SK-N-MC (cell line): Measurements from ENCODE around the gene MRPL19.
A peak's percentile ranks its signal among the peaks of the same experiment; 100 is the strongest.

Experiments used
- DNase-seq: peaks from one replicate; pipeline ENCODE4 v3.0.0-alpha.2; 2011; ENCODE audit warnings: low read depth, low spot score
- H3K27ac ChIP-seq: fragments of 200-600 bp; sonication (generic); 2 replicates; pipeline ENCODE4 v1.5.1; 2016; ENCODE audit warnings: mixed run types
- H3K36me3 ChIP-seq: fragments of 200-600 bp; sonication (generic); 2 replicates; pipeline ENCODE4 v1.6.1; 2017; ENCODE audit warnings: antibody characterized with exemption, low read length, mixed read lengths; ENCODE audit not compliant: insufficient read depth
- H3K4me3 ChIP-seq: fragments of 200-600 bp; sonication (generic); 2 replicates; pipeline ENCODE4 v1.5.1; 2016
- H3K9ac ChIP-seq: fragments of 200-600 bp; sonication (generic); 2 replicates; pipeline ENCODE4 v1.8.0; 2017; ENCODE audit warnings: mixed run types, mixed read lengths; ENCODE audit not compliant: insufficient read length
- H3K9me3 ChIP-seq: fragments of 200-600 bp; sonication (generic); 2 replicates; pipeline ENCODE4 v1.6.1; 2017; ENCODE audit warnings: low read depth, mild to moderate bottlenecking, antibody characterized with exemption, low read length, moderate library complexity, mixed read lengths
- EZH2 ChIP-seq: fragments of 200-600 bp; sonication (generic); IDR thresholded peaks from one replicate; pipeline ENCODE4 v1.6.1; 2017; ENCODE audit warnings: antibody characterized with exemption
- FOXP2 ChIP-seq: optimal IDR thresholded peaks from 2 replicates; pipeline ENCODE3; 2011; ENCODE audit warnings: mild to moderate bottlenecking, moderate library complexity; ENCODE audit not compliant: insufficient read depth; ENCODE audit errors: extremely low read length, control extremely low read depth
- POLR2AphosphoS5 ChIP-seq: IDR thresholded peaks from 2 replicates; pipeline ENCODE4 v1.6.1; 2012; ENCODE audit warnings: mild to moderate bottlenecking, low read depth, low read length, borderline replicate concordance

The MRPL19 gene

DNA sequence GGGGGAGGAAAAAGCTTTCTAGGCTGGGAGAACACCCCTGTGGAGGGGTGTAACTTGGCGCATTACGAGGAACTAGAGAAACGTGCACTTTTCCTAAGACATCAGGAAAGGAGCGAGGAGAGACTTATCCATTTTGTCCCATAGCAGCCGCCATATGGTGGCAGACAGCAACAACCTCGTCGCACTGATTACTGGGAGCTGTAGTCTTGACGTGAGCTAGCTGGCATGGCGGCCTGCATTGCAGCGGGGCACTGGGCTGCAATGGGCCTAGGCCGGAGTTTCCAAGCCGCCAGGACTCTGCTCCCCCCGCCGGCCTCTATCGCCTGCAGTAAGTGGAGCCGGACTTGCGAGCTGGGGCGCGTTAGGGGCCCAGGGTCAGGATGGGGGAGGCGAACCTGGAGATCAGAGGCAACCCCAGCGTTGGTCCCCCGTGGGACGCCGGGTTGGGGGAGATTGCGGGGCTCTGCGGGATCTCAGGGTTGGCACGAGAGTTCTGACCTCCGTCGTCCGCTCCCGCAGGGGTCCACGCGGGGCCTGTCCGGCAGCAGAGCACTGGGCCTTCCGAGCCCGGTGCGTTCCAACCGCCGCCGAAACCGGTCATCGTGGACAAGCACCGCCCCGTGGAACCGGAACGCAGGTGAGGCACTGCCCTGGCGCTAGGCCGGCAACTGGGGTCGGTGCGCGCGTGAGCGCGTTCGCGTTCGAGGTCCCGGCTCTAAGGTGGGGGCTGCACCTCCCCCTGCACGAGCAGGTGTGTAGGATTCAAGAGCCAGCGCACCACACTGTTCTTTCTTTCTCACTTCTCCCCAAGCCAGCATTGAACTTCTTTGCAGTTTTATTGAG, at the start of gene MRPL19:
MRPL19 (plus strand) TSS at position 201 of the 843 bp plus-strand sequence; CDS start at position 226, 25 bp downstream.
- Histone ChIP-seq H3K9ac (peak within 1 kb of the TSS; percentile 95), H3K4me3 (peak within 1 kb of the TSS; percentile 97), H3K9me3 (no peaks in the 10 kb centered on the region; the same call in 1 of the 2 replicates), H3K27ac (peak within 1 kb of the TSS; percentile 33; the same call in 1 of the 2 replicates), H3K36me3 (peaks cover 39% of the 10 kb centered on the region)
- TF ChIP-seq EZH2 (no peak), FOXP2 (peak; percentile 93), POLR2AphosphoS5 (peak; percentile 81)
- peak; percentile 81 for DNase-seq

DNA sequence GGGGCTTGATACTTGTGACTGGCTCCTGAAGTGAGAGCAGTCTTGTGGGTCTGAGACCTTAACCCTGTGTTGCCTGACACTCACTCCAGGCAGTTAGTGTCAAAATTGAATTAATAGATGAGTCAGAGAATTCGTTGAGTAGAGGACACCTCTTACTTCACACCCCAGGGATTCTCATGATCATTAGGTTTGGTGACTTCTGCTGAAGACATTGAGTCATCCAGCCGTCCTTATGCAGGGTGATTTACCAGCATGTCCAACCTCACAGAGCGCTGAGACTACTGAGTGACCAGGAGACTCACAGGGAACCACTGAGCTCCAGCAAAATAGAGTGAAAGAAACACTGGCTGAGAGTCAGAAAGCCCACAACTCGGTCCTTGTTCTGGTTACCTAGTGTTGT, 49.8 kb upstream of the MRPL19 start:
- TF ChIP-seq EZH2 = no peak
- no peak for TF ChIP-seq FOXP2
- no peak for TF ChIP-seq POLR2AphosphoS5
- Histone ChIP-seq H3K27ac (no peak overlapping the region), H3K4me3 (no peak overlapping the region), H3K9me3 (no peaks in the 10 kb centered on the region), H3K36me3 (no peaks in the 10 kb centered on the region), H3K9ac (no peak overlapping the region)
- no peak for DNase-seq

- Histone ChIP-seq H3K36me3 (no peaks in the 10 kb centered on the region), H3K27ac (no peak overlapping the region), H3K4me3 (no peak overlapping the region), H3K9ac (no peak overlapping the region), H3K9me3 (no peaks in the 10 kb centered on the region)
- no peak for DNase-seq
- TF ChIP-seq FOXP2 (no peak), POLR2AphosphoS5 (no peak), EZH2 (no peak)
These were observed 48.6 kb upstream of the MRPL19 start for GRCh38 chr2:75597949-75598348.

GRCh38 chr2:75598589-75599155, 47.9 kb upstream of the MRPL19 start:
- Histone ChIP-seq H3K27ac (no peak overlapping the region), H3K9ac (no peak overlapping the region), H3K36me3 (no peaks in the 10 kb centered on the region), H3K4me3 (no peak overlapping the region), H3K9me3 (no peaks in the 10 kb centered on the region)
- no peak for DNase-seq
- TF ChIP-seq FOXP2 (no peak), EZH2 (no peak), POLR2AphosphoS5 (no peak)

- no peak for TF ChIP-seq POLR2AphosphoS5
- Histone ChIP-seq H3K9me3 (no peaks in the 10 kb centered on the region), H3K4me3 (no peak overlapping the region), H3K9ac (no peak overlapping the region), H3K27ac (no peak overlapping the region), H3K36me3 (no peaks in the 10 kb centered on the region)
- DNase-seq = no peak
These were observed 46.0 kb upstream of the MRPL19 start for GRCh38 chr2:75600461-75601011.

DNA sequence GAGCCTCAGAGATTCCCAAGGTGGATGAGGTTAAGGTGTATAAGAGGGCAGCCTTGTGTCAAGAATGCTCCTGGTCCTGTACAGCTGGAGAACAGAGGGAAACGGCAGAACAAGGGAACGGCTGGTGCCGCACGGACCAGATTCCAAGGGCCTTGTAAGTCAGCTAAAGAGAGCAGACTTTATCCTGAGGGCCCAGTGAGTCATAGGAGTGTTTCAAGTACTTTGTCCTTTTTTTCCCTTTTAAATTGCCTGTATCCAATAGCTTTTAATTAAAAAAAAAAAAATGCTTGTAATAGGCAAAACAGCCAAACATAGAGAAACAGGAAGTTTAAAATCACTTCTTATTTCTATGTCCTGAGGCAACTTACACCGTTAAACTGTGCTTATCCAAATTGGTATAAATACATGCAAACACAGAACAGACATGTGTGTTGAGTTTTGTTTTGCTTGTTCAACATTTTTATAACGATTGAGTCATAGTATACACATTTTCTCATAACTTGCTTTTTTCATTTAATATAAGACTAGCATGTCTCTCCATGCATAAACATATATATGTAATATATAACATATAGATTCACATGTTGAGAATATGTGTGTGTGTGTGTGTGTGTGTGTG, 43.8 kb upstream of the MRPL19 start:
- TF ChIP-seq FOXP2 (peak; percentile 59), POLR2AphosphoS5 (no peak)
- peak overlapping the region; percentile 77; the same call in 1 of the 2 replicates for H3K27ac ChIP-seq
- H3K4me3 ChIP-seq = peak overlapping the region; percentile 61
- DNase-seq = peak; percentile 72
- no peaks in the 10 kb centered on the region for H3K9me3 ChIP-seq
- H3K36me3 ChIP-seq = no peaks in the 10 kb centered on the region
- H3K9ac ChIP-seq = no peak overlapping the region

GRCh38 chr2:75603477-75603876, 43.1 kb upstream of the MRPL19 start:
- TF ChIP-seq FOXP2 = peak; percentile 51
- TF ChIP-seq EZH2 = no peak
- TF ChIP-seq POLR2AphosphoS5 = no peak
- H3K9ac ChIP-seq = no peak overlapping the region
- peak overlapping the region; percentile 64; the same call in 1 of the 2 replicates for H3K27ac ChIP-seq
- H3K36me3 ChIP-seq = no peaks in the 10 kb centered on the region
- no peaks in the 10 kb centered on the region for H3K9me3 ChIP-seq
- no peak overlapping the region for H3K4me3 ChIP-seq
- DNase-seq = no peak

GRCh38 chr2:75604484-75604883, 42.1 kb upstream of the MRPL19 start:
- Histone ChIP-seq H3K27ac (no peak overlapping the region), H3K9ac (no peak overlapping the region), H3K4me3 (no peak overlapping the region), H3K9me3 (no peaks in the 10 kb centered on the region), H3K36me3 (no peaks in the 10 kb centered on the region)
- DNase-seq = no peak
- TF ChIP-seq EZH2 (no peak), FOXP2 (no peak), POLR2AphosphoS5 (no peak)
